Epithelial cell of proximal tubule (primary cell): ENCODE measurements around the gene SPCS2. TPM values are rescaled to one million over a fixed set of nuclear protein-coding genes. Genes with fewer than 3 reads are reported as not detected.
A peak's percentile ranks its signal among the peaks of the same experiment; 100 is the strongest.

Experiments used
- DNase-seq: peaks from one replicate; pipeline ENCODE4 v3.0.0-alpha.2; 2011; ENCODE audit warnings: low read depth
- H3K4me3 ChIP-seq: 2 replicates; pipeline ENCODE4 v1.5.1; 2011; ENCODE audit warnings: low read depth, mild to moderate bottlenecking, low read length
- CTCF ChIP-seq: conservative IDR thresholded peaks from 2 replicates; pipeline ENCODE4 v1.5.1; 2012; ENCODE audit warnings: low read depth, mild to moderate bottlenecking, low read length
- total RNA-seq: library from RNA; depleted of rRNA; stranded (reverse); fragments of >200 nt; gene quantifications from 2 replicates; pipeline ENCODE4 v1.2.3, GENCODE V29; 2015

The SPCS2 gene
- total RNA-seq, 1 donor from 2014 or later, result 42.8 TPM

GRCh38 chr11:74936087-74936486 lies 13.0 kb upstream of the SPCS2 start:
- H3K4me3 ChIP-seq, result no peak overlapping the region
- no peak for DNase-seq
- TF ChIP-seq CTCF, result no peak

GRCh38 chr11:74936976-74937375 lies 12.1 kb upstream of the SPCS2 start:
- DNase-seq, result no peak
- H3K4me3 ChIP-seq, result no peak overlapping the region
- no peak for TF ChIP-seq CTCF

GRCh38 chr11:74937696-74938475 lies 11.2 kb upstream of the SPCS2 start:
- H3K4me3 ChIP-seq, result no peak overlapping the region
- TF ChIP-seq CTCF, result no peak
- DNase-seq, result no peak

GRCh38 chr11:74941492-74941891 lies 7.6 kb upstream of the SPCS2 start:
- TF ChIP-seq CTCF, result no peak
- no peak overlapping the region for H3K4me3 ChIP-seq
- no peak for DNase-seq

- no peak for DNase-seq
- no peak for TF ChIP-seq CTCF
- no peak overlapping the region for H3K4me3 ChIP-seq
These were observed 6.8 kb upstream of the SPCS2 start for GRCh38 chr11:74942073-74942759.

GRCh38 chr11:74948546-74948897 lies 544 bp upstream of the SPCS2 start:
- H3K4me3 ChIP-seq, result peak overlapping the region; percentile 99
- no peak for DNase-seq
- TF ChIP-seq CTCF, result no peak
